ENCODE measurements around the gene HSD3B1. TPM values are rescaled to one million over a fixed set of nuclear protein-coding genes. Genes with fewer than 3 reads are reported as not detected.
"Not testable (repeated sequence)": the region's sequence is repeated elsewhere in the genome, so short reads cannot be mapped to it uniquely, and the experiment has no call there.

HSD3B1 gene
- total RNA-seq, 4 donors from 2014 or later: not detected

DNA sequence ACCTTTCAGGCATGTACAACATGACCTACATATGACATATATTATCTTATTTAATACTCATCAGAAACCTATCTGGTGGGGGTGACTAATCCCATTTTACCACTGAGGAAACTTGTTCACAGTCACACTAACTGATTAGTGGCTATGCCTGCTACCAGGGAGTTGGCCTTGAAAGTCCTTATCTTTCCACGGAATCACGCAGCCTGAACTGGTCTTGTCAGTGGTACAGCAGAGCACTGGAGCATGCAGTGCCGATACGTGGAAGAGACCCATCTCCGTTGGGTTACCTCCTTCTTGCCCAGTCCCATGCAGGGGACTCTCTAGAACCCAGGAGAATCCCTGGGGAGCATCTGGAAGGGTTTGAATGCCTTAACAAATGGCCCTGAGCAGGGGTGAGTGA is 8.2 kb downstream of the HSD3B1 start:
- WGBS, 2 donors: 90% methylated on average over 5 of the region's 5 CpGs
- DNase-seq: no peak

DNA sequence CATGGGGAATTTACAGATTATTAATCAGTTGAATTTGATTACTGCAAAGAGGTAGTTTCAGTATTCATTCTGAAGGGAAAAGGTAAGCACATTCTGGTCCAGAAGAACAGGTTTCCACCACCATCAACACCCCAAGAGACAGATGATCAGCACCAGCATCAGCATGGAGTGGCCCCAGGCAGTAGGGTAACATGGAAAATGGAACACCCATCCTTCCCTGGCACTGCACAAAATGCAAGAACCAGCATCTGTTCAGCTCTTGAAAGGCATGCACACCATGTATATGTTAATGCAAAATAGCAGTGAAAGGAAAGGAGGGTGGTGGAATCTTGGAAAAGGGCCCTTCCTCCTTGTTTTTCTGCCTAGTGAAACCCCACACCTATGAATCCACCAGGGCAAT is 9.2 kb downstream of the HSD3B1 start:
- no peaks in the 10 kb centered on the region for H3K27me3 ChIP-seq
- H3K4me1 ChIP-seq: no peaks in the 10 kb centered on the region
- H3K9me3 ChIP-seq: no peaks in the 10 kb centered on the region
- intact Hi-C loops (cut with DNase I): no loop called here
- H3K4me3 ChIP-seq (replicated peaks in 1 of 3): no peak overlapping the region
- no peaks in the 10 kb centered on the region for H3K36me3 ChIP-seq
- no peak for DNase-seq
- no peak overlapping the region for H3K27ac ChIP-seq
- no peak for TF ChIP-seq POLR2A (IDR thresholded peaks at IDR 0.05)
- TF ChIP-seq, protein P1, sequence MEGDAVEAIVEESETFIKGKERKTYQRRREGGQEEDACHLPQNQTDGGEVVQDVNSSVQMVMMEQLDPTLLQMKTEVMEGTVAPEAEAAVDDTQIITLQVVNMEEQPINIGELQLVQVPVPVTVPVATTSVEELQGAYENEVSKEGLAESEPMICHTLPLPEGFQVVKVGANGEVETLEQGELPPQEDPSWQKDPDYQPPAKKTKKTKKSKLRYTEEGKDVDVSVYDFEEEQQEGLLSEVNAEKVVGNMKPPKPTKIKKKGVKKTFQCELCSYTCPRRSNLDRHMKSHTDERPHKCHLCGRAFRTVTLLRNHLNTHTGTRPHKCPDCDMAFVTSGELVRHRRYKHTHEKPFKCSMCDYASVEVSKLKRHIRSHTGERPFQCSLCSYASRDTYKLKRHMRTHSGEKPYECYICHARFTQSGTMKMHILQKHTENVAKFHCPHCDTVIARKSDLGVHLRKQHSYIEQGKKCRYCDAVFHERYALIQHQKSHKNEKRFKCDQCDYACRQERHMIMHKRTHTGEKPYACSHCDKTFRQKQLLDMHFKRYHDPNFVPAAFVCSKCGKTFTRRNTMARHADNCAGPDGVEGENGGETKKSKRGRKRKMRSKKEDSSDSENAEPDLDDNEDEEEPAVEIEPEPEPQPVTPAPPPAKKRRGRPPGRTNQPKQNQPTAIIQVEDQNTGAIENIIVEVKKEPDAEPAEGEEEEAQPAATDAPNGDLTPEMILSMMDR (IDR thresholded peaks at IDR 0.05): no peak

More for the DNA sequence above, 8.2 kb downstream of the HSD3B1 start:
- Histone ChIP-seq H3K4me3 (replicated peaks in 1 of 3) (no peak overlapping the region), H3K36me3 (no peaks in the 10 kb centered on the region), H3K27me3 (no peaks in the 10 kb centered on the region), H3K27ac (no peak overlapping the region), H3K9me3 (no peaks in the 10 kb centered on the region), H3K4me1 (no peaks in the 10 kb centered on the region)
- TF ChIP-seq, protein P1 (IDR thresholded peaks at IDR 0.05): no peak
- no peak for TF ChIP-seq POLR2A (IDR thresholded peaks at IDR 0.05)
- intact Hi-C loops (cut with DNase I): no loop called here

DNA sequence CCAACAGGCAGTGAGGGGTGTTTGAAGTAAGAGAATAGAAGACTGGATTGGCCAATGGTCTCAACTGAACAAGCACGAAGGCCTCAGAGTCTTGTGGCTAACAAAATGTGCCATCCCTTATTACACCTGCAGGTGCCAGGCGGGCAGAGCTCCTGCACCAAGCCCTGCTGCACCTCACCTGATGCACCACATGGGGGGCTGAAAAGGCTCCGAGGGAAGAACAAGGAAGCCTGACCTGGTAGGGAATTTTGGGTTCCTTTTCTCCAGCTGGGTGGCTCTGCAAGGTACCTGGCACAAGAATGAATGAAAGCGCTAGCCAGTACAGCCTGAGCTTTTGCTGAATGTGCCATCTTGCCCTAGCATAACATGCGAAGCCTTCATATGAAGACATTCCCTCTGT is 9.7 kb downstream of the HSD3B1 start:
- TF ChIP-seq, protein P1 (IDR thresholded peaks at IDR 0.05): no peak
- TF ChIP-seq POLR2A (IDR thresholded peaks at IDR 0.05): no peak
- Histone ChIP-seq H3K27ac (no peak overlapping the region), H3K4me1 (no peaks in the 10 kb centered on the region), H3K36me3 (no peaks in the 10 kb centered on the region), H3K27me3 (no peaks in the 10 kb centered on the region), H3K4me3 (replicated peaks in 1 of 3) (no peak overlapping the region), H3K9me3 (no peaks in the 10 kb centered on the region)
- no peak for DNase-seq
- 85 to 87% methylated on average over 5 of the region's 5 CpGs for WGBS, 2 donors
- intact Hi-C loops (cut with DNase I): no loop called here

DNA sequence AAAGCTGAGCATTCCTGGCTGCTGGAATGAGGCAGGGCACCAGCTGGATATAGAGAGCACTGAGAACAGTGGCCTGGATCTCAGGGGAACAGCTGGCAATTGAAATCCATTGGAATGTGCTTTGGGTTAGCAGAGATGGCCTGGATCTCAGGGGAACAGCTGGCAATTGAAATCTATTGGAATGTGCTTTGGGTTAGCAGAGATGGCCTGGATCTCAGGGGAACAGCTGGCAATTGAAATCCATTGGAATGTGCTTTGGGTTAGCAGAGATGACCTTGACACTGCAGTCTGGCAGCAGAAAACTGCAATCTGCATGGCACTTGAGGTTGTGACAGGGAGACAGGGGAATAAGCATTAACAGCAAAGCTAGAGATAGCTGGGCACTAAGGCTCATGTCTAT is 10.7 kb downstream of the HSD3B1 start:
- H3K27me3 ChIP-seq; H3K4me3 ChIP-seq (replicated peaks in 1 of 3); H3K36me3 ChIP-seq; H3K9me3 ChIP-seq; H3K4me1 ChIP-seq; intact Hi-C loops (cut with DNase I); H3K27ac ChIP-seq; DNase-seq: not testable (repeated sequence)

DNA sequence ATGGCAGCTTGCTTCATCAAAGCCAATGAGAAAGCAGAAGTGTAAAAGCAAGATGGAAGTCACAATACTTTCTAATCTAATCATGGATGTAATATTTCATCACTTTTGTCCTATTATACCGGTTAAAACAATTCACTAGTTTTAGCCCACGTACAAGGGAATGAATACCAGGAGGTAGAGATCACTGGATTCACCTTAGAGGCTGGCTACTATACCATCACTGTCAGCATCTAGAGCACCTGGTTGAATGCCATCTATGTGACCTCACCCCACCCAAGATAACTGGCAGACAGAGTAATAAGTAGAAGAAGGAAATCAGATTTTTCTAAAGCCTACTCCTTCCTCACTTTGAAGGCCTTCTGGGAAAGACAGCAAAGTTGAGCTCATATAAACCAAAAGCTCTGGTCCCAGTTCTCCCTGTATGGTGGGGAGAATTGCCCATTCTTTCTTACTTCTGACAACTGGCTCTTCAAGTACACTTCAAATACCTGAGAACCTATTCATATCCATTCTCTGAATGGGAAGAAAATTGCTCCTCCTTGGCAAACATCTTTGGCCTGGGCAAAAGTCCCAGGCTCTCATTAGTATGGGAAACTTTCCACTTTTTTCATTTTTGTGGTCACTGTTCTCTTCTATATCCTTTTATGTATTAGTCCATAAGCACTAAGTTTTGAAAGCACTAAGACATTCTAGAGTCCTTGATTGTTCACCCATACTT is 24.8 kb downstream of the HSD3B1 start:
- DNase-seq: no peak
- Histone ChIP-seq H3K9me3 (no peaks in the 10 kb centered on the region), H3K4me3 (replicated peaks in 1 of 3) (no peak overlapping the region), H3K4me1 (no peaks in the 10 kb centered on the region), H3K27ac (no peak overlapping the region), H3K27me3 (no peaks in the 10 kb centered on the region), H3K36me3 (no peaks in the 10 kb centered on the region)
- intact Hi-C loops (cut with DNase I): no loop called here
- WGBS, 2 donors: 90 to 94% methylated on average over 2 of the region's 2 CpGs
- no peak for TF ChIP-seq POLR2A (IDR thresholded peaks at IDR 0.05)
- TF ChIP-seq, protein P1 (IDR thresholded peaks at IDR 0.05): no peak

Measured in thyroid gland (tissue), 4 donors.